OCI-LY1 (cell line): ENCODE results near the gene RPL11.
"Not testable (repeated sequence)": the region's sequence is repeated elsewhere in the genome, so short reads cannot be mapped to it uniquely, and the experiment has no call there.

ENCODE experiments used
- EZH2 ChIP-seq: fragments of 200-600 bp; sonication (generic), shearing (Covaris generic); IDR thresholded peaks from 2 replicates; pipeline ENCODE4 v1.8.0; 2017; ENCODE audit warnings: borderline replicate concordance, mixed run types, mild to moderate bottlenecking, antibody characterized with exemption, low read length, moderate library complexity, mixed read lengths
- TF ChIP-seq, protein P1 (sequence below): fragments of 200-600 bp; sonication (generic), shearing (Covaris generic); IDR thresholded peaks from 2 replicates; pipeline ENCODE4 v1.5.1; 2017; ENCODE audit warnings: mild to moderate bottlenecking, antibody characterized with exemption, low read length, moderate library complexity, mixed read lengths

DNA sequence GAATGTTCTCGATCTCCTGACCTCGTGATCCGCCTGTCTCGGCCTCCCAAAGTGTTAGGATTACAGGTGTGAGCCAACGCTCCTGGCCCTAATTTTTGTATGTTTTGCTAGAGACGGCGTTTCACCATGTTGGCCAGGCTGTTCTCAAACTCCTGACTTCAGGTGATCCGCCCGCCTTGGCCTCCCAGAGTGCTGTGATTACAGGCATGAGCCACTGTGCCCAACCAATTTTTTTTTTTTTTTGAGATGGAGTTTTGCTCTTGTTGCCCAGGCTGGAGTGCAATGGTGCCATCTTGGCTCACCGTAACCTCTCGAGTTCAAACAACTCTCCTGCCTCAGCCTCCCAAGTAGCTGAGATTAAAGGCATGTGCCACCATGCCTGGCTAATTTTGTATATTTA, 42.4 kb upstream of the RPL11 start:
- TF ChIP-seq, protein P1, sequence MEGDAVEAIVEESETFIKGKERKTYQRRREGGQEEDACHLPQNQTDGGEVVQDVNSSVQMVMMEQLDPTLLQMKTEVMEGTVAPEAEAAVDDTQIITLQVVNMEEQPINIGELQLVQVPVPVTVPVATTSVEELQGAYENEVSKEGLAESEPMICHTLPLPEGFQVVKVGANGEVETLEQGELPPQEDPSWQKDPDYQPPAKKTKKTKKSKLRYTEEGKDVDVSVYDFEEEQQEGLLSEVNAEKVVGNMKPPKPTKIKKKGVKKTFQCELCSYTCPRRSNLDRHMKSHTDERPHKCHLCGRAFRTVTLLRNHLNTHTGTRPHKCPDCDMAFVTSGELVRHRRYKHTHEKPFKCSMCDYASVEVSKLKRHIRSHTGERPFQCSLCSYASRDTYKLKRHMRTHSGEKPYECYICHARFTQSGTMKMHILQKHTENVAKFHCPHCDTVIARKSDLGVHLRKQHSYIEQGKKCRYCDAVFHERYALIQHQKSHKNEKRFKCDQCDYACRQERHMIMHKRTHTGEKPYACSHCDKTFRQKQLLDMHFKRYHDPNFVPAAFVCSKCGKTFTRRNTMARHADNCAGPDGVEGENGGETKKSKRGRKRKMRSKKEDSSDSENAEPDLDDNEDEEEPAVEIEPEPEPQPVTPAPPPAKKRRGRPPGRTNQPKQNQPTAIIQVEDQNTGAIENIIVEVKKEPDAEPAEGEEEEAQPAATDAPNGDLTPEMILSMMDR: not testable (repeated sequence)
- not testable (repeated sequence) for TF ChIP-seq EZH2
